HTERT RPE-1 (cell line): Measurements from ENCODE around the gene S1PR1.

Experiments
- in situ Hi-C: fragments of 300-500 bp; cut with MboI; formaldehyde crosslinking; loops from 4 replicates; pipeline ENCODE4 v1.14.3; 2020; ENCODE audit warnings: low sequenced_read_pairs

The S1PR1 gene

GRCh38 chr1:101245246-101245927, 8.6 kb downstream of the S1PR1 start:
- in situ Hi-C loops, result no loop called here

DNA sequence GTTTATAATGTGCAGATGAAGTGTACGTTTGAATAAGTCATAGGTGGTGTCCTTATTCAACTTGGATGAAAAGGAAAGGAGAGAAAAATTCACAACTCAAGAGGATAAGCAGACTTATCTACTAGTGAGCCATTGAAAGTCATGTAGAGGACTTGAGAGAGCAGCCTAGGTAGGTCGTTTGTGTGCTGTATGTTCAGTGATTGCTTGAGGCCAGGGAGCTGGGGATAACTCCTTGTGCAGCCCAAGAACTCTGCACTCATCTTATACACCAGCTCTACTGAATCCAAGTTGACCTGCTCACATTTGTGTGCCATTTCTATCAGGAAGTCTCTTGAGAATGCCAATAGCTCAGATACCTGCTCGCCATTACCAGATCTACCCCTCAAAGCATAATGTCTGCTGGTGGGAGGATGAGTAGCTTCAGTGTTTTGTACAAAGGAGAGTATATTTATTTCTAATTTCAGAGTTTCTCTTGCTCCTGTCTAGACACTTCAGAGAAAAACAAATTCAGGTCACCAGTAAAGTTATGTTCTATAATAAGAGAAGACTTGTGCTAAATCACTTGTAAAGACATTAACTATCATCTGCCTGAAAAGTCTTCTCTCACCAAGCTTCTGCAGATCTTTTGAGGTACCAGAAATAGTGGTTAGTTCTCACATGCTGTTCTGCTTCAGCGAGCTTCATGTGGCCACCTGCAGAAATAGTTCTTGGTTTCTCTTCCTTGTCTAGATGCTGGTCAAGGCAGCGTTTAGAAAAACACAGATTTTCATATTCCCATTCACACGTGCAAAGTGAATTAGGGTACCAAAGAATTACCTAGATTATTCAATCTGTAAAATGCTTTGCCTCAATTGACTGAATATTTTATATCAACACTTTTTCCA, 10.8 kb downstream of the S1PR1 start:
- in situ Hi-C loops, result no loop called here

GRCh38 chr1:101250222-101250621, 13.4 kb downstream of the S1PR1 start:
- in situ Hi-C loops, result no loop called here

DNA sequence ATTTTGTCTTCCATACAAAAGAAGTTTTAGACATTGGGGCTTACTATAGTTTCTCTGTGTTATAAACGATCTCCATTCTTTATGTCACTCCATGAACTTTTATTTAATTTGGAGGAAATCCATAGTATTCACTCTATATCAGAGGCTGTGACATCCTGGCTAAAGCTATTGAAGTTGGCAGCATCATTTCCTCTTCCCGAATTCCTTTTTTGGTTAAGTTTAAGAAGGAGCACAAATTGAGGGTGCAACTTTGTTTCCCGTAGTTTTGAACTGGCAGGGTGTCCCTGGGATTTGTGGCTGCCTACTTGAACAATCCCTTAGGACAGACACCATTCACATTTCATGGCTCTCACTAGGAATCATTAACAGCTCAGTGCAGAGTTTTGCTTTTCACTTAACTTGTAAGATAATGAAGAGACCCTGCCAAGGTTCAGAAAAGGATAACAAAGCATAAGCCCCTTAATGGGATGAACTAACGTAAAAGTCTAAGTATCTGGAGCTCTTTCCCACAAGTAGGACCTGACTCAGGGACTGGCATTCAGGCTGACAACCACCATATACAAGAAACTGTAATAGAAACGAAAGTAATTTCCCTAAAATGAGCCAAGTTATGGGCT, 13.9 kb downstream of the S1PR1 start:
- in situ Hi-C loops, result no loop called here

- in situ Hi-C loops, result no loop called here
These were observed 14.7 kb downstream of the S1PR1 start for GRCh38 chr1:101251504-101251903.

DNA sequence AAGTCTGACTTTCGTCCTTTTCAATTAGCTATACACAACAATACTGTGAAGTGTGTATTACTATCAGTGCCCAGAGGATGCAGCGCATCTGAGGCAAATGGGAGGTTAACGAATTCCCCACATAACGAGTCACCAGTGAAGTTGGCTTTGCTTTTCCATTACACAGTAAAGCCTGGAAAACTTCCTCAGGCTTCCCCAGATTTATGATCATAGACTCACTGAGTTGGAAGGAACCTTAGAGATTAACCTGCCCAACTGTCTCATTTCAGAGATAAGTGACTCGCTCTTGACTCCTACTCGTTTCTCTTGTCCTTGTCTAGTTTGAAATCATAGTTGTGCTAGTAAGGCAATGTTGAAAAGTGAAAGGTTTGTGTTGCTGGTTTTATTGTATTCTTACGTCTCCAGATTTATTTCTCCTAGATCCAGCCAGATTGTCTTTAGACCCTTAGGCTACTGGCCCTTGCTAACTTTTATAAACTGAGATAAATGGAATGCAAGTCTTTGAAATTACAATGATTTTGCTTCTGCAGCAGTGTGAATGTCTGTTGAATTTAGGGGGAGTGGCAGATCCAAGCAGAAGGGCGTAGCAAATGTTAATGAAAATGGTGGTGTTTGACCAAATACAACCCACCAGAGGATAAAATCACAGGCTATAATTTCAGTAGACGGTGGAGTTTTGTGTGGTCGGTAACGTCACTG, 17.3 kb downstream of the S1PR1 start:
- in situ Hi-C loops, result no loop called here

DNA sequence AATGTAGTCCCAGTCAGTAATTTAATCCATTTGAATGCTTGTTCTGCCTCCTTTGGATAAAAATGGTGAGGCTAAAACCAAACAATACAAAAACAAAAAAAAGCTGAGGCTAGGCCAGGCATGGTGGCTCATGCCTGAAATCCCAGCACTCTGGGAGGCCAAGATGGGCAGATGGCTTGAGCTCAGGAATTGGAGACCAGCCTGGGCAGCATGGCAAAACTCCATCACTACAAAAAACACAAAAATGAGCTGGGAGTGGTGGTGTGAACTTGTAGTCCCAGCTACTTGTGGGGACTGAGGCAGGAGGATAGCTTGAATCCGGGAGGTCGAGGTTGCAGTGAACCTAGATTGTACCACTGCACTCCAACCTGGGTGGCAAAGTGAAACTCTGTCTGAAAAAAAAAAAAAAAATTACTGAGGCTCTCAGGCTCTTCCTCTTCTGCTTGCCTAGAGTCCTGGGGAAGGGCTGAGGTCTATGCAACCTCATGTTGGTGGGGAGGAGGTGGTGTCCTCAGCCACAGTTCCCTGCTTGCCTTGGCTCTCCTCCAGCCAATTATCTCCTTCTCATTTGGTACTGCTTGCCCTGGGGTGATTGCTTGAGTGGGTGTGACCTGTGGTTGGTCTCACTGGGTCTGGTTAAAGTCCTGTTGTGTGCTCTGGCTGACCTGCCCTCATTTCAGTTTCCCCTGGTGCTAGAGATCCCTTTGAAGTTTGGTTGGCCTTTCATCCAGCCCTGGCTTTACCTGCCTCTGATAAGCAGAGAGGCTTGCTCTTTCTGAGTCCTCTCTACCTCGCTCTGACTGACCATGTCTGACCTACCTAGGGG, 20.9 kb downstream of the S1PR1 start:
- in situ Hi-C loops, result no loop called here

GRCh38 chr1:101259744-101260148, 22.9 kb downstream of the S1PR1 start:
- in situ Hi-C loops, result no loop called here

- in situ Hi-C loops, result no loop called here
These were observed 23.9 kb downstream of the S1PR1 start for GRCh38 chr1:101260556-101261350.

- in situ Hi-C loops, result no loop called here
These were observed 24.8 kb downstream of the S1PR1 start for GRCh38 chr1:101261623-101262022.

GRCh38 chr1:101262060-101262459, 25.2 kb downstream of the S1PR1 start:
- in situ Hi-C loops, result no loop called here

GRCh38 chr1:101262630-101263348, 26.0 kb downstream of the S1PR1 start:
- in situ Hi-C loops, result no loop called here

- in situ Hi-C loops, result no loop called here
These were observed 27.9 kb downstream of the S1PR1 start for GRCh38 chr1:101264697-101265096.

DNA sequence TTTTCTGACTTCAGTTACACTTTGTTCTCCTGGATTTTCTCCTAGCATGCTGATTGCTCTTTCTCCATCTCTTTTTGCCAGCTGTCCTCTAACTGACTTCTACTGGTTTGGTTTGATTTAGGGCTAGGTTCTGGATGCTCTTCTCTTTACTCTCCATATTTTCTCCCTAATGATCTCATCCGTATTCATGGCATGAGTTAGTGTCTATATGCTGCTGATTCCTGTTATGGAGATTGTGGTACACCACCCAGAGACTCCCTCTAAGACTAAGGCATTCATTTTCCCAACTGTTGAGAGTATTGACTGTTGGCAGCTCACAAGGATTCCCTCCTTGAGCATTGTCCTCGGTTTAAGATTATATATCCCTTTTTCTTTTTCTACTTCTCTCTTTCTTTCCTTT, 28.9 kb downstream of the S1PR1 start:
- in situ Hi-C loops, result no loop called here

GRCh38 chr1:101267082-101267481, 30.3 kb downstream of the S1PR1 start:
- in situ Hi-C loops, result no loop called here

- in situ Hi-C loops, result no loop called here
These were observed 32.1 kb downstream of the S1PR1 start for GRCh38 chr1:101268893-101269292.

DNA sequence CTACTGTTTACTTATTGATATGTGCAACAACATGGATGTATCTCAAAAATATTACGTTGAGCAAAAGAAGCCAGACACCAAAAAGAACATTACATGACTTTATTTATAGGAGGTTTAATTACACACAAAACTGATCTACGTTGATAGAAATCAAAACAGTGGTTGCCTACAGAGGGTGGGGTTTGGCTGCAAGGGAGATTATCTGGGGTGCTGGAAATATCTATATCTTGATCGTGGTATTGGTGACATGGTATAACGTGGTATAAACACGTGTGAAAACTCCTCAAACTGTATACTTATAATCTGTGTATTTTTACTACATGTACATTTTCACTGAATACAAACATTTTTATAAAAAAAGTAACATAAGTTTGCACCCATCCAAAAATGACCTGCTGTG, 38.9 kb downstream of the S1PR1 start:
- in situ Hi-C loops, result no loop called here

GRCh38 chr1:101276818-101277217, 40.0 kb downstream of the S1PR1 start:
- in situ Hi-C loops, result no loop called here

GRCh38 chr1:101278238-101278637, 41.4 kb downstream of the S1PR1 start:
- in situ Hi-C loops, result no loop called here
